Measurements from ENCODE around the gene PCNX3.
A peak's percentile ranks its signal among the peaks of the same experiment; 100 is the strongest.

PCNX3 gene

DNA sequence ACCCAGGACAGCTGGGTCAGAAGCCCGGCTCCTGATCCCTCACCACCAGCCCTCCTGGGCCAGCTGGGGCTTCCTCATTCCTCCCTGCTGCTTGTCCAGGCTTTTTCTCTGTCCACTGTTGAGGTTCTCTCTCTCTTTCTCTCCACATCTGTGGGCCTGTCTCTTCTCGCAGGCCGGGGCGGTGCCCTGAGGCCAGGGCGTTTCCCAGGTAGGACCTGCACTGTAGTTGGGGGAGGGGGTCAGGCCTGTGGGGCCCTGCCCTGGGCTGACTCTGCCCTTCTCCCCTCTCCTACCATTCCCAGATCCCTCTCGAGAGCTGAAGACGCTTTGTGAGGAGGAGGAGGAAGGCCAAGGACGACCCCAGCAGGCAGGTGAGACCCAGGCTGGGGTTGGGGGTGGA, 34.8 kb upstream of the PCNX3 start:
- DNase-seq = no peak

DNA sequence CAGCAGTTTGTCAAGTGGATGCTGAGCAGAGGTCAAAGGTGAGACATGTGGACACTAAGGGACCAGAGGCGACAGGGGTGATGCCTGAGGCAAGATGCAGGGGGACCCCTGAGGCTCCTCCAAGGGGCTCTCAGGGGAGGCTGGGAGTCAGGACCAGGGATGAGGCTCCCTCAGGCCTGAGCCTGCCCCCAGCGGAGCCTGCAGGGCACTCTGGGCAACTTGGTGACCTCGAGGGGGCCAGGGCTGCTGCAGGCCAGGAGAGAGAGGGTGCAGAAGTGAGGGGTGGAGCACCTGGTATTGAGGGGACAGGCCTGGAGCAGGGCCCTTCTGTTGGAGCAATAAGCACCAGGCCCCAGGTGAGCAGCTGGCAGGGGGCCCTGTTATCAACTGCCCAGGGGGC, 33.6 kb upstream of the PCNX3 start:
- no peak for DNase-seq

- DNase-seq = no peak
These were observed 32.0 kb upstream of the PCNX3 start for GRCh38 chr11:65583589-65583988.

- no peak for DNase-seq
These were observed 31.5 kb upstream of the PCNX3 start for GRCh38 chr11:65584106-65584505.

DNA sequence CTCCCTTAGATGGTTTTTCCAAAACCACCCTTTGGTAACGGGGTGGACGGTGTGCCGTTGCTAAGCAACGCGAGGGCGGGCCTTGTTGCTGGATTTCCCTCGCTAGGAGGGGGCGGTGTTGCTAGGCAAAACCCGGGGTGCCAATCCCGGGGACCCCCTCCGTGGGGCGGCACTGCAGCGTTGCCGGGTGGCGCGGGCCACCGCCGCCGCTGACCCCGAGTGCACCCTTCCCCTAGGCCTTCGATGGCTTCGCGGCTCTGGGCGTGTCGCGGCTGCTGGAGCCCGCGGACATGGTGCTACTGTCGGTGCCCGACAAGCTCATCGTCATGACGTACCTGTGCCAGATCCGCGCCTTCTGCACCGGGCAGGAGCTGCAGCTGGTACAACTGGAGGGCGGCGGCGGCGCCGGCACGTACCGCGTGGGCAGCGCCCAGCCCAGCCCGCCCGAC, 30.8 kb upstream of the PCNX3 start:
- no peak for DNase-seq

DNA sequence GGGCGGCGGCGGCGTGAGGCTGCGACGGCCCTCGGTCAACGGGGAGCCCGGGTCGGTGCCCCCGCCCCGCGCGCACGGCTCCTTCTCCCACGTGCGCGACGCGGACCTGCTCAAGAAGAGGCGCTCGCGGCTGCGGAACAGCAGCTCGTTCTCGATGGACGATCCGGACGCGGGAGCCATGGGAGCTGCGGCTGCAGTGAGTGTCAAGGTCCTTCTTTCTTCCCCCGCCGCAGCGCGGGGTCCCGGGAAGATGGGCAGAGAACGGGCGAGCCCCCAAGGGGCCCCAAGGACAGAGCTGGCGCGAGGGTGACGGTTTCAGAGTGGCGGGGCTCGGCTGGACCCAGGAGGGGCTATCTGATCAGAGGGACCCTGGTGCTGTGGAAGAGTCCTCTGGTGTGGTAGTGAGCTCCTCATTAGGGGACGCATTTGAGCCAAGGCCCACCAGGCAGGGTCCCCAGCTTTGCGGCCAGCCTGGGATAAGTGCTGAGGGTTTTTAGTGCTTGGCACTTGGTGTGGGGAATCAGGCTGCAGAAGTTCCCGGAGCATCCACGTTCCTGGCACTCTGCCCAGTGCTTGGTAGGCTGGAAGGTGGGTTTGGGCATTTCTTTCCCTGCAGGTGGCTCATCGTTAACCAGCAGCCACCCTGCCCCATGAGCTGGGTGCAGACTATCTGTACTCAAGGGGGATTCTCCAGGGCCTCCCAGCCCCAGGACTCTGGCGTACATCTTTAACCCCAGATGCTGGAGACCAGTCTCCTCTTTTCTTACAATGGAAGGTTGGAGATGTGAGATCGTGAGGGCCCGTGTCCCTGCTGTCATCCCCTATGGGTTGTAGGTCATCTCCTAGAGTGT, 30.0 kb upstream of the PCNX3 start:
- DNase-seq = no peak

DNA sequence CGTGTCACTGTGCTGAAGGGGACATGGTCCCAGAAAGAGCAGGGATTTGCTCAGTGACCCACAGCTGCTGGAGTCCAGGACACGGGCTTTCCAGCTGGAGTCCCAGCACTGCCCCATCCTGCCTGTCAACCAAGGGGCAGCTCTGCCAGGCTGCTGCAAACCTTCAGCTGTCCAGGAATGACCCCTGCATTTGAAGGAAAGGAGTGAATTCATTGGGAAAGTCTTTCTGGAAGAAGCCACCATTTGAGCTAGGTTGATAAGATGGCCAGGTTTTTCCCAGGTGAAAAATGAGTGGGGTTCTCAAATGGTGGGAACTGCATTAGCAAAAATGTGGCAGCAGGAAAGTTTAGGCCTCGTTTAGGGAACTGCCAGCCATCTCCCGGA, 29.3 kb upstream of the PCNX3 start:
- no peak for DNase-seq

GRCh38 chr11:65586676-65587075, 28.9 kb upstream of the PCNX3 start:
- DNase-seq = no peak

- peak; percentile 75 for DNase-seq
These were observed 27.1 kb upstream of the PCNX3 start for GRCh38 chr11:65588199-65589054.

GRCh38 chr11:65589444-65590239, 25.9 kb upstream of the PCNX3 start:
- DNase-seq = no peak

GRCh38 chr11:65590240-65590738, 25.3 kb upstream of the PCNX3 start:
- DNase-seq = no peak

- no peak for DNase-seq
These were observed 23.4 kb upstream of the PCNX3 start for GRCh38 chr11:65591939-65592857.

DNA sequence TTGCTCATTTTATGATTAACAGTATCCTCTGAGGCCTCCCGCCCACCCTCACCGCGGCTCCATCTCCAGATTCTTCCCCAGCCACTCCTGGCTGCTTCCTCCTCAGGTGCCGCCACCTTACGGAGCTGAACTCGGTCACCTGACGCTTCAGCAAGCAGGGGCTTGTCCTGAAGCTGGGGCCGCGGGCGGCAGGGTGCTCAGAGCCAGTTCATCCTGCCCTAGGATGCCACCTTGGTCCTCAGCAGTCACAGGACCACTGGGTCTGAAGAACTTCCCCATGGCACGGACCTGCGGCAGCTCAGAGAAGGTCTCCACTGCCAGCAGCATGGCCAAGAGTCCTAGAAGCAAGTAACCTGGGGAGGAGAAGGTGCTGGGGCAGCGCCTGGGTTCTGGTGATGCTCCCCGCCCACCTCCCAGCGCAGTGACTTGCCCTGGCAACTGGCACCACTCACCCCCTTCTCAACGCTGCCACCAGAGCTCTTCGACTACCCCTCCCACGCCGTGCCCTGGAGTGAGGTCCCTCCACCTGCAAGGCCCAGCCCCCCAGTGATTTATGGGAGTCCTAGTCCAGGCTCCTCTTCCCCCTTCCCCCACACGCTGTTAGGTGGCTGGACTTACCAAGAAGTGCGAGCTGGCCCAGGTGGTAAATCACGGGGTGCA, 22.6 kb upstream of the PCNX3 start:
- DNase-seq = no peak

- DNase-seq = peak; percentile 61
These were observed 21.8 kb upstream of the PCNX3 start for GRCh38 chr11:65593518-65594414.

- no peak for DNase-seq
These were observed 20.4 kb upstream of the PCNX3 start for GRCh38 chr11:65595131-65595530.

DNA sequence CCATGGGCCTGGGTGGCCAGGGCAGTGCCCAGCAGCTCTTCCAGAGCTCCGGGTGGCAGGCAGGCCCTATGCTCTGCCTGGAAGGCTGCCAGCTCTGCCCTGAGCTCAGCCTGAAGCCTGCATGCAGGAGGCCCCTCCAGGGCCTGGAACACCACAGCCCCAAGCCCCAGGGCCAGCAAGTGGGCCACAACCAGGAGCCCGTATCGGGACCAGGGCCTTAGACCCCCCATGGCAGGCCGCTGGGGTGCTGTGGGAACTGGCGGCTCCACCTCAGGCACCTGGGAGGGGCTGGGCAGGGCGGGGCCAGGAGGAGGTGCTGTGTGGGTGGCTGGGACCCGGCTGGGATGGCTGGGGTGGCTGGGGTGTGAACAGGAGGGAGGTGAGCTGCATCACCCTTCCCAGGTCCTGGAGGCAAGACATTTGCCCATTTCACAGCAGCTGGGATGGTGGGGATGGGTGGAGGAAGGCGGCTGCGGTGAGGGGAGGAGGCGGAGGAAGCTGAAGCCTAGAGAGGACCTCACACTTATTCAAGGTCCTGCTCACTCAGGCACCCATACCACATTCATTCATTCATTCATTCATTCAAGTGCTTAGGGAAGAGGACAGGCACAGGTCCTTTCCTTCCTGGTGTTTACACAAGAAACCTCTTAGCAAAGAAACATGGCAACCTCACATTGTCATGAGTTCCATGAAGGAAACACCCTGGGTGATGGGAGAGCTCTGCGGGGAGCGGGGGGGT, 19.9 kb upstream of the PCNX3 start, which contains the start of gene KCNK7:
Gene KCNK7 (minus strand): TSS at position 258 of the 739 bp plus-strand sequence. CDS start 28 bp downstream, at position 230.
- DNase-seq = no peak

GRCh38 chr11:65596520-65596919, 19.1 kb upstream of the PCNX3 start:
- no peak for DNase-seq

- DNase-seq = no peak
These were observed 17.3 kb upstream of the PCNX3 start for GRCh38 chr11:65598258-65598699.
